Esophagus muscularis mucosa (tissue), 3 donors: ENCODE results near the gene CBY1.

ENCODE experiments used
- POLR2A ChIP-seq: fragments of 450-650 bp; IDR thresholded peaks from one replicate; pipeline ENCODE4 v1.6.1; 2017; ENCODE audit warnings: antibody characterized with exemption, moderate library complexity, mild to moderate bottlenecking, low read depth
- TF ChIP-seq, protein P1 (sequence below), 3 experiments: fragments of 200-600 bp in 2 of 3; fragments of 450-650 bp in 1 of 3; sonication (generic) in 2 of 3; IDR thresholded peaks; one replicate each; pipeline ENCODE4 v1.5.1; 2017 to 2019; ENCODE audit warnings: antibody characterized with exemption in 3 of 3, mild to moderate bottlenecking in 2 of 3, moderate library complexity in 1 of 3

GRCh38 chr22:38694049-38694448 lies 37.6 kb downstream of the CBY1 start:
- no peak for TF ChIP-seq POLR2A
- TF ChIP-seq, protein P1, sequence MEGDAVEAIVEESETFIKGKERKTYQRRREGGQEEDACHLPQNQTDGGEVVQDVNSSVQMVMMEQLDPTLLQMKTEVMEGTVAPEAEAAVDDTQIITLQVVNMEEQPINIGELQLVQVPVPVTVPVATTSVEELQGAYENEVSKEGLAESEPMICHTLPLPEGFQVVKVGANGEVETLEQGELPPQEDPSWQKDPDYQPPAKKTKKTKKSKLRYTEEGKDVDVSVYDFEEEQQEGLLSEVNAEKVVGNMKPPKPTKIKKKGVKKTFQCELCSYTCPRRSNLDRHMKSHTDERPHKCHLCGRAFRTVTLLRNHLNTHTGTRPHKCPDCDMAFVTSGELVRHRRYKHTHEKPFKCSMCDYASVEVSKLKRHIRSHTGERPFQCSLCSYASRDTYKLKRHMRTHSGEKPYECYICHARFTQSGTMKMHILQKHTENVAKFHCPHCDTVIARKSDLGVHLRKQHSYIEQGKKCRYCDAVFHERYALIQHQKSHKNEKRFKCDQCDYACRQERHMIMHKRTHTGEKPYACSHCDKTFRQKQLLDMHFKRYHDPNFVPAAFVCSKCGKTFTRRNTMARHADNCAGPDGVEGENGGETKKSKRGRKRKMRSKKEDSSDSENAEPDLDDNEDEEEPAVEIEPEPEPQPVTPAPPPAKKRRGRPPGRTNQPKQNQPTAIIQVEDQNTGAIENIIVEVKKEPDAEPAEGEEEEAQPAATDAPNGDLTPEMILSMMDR (IDR thresholded peaks at IDR 0.05), result no peak
